OCI-LY1 (cell line): ENCODE data around the gene SYT14.

Experiments
- H2AFZ ChIP-seq: fragments of 200-600 bp; sonication (generic), shearing (Covaris generic); 2 replicates; pipeline ENCODE4 v1.6.0; 2014; ENCODE audit warnings: antibody characterized with exemption, mild to moderate bottlenecking, low read length
- H3F3A ChIP-seq: fragments of 200-600 bp; sonication (generic), shearing (Covaris generic); 2 replicates; pipeline ENCODE4 v1.6.0; 2014; ENCODE audit warnings: mild to moderate bottlenecking, antibody characterized with exemption, low read length, moderate library complexity; ENCODE audit not compliant: insufficient read depth
- H3K27ac ChIP-seq: fragments of 200-600 bp; sonication (generic); 2 replicates; pipeline ENCODE4 v1.5.1; 2014; ENCODE audit warnings: low read length, mixed run types, mild to moderate bottlenecking, low read depth; ENCODE audit not compliant: poor library complexity, severe bottlenecking
- H3K27me3 ChIP-seq: fragments of 200-600 bp; sonication (generic); 2 replicates; pipeline ENCODE4 v1.6.0; 2014; ENCODE audit warnings: antibody characterized with exemption, mild to moderate bottlenecking, low read length, moderate library complexity; ENCODE audit not compliant: insufficient read depth
- H3K36me3 ChIP-seq: fragments of 200-600 bp; sonication (generic); 2 replicates; pipeline ENCODE4 v1.6.1; 2014; ENCODE audit warnings: mild to moderate bottlenecking, antibody characterized with exemption, low read length, moderate library complexity, mixed read lengths; ENCODE audit not compliant: insufficient read depth
- H3K4me1 ChIP-seq: fragments of 200-600 bp; sonication (generic); 2 replicates; pipeline ENCODE4 v1.5.1; 2014; ENCODE audit warnings: mild to moderate bottlenecking, low read length, moderate library complexity; ENCODE audit not compliant: insufficient read depth, severe bottlenecking
- H3K4me2 ChIP-seq: fragments of 200-600 bp; sonication (generic), shearing (Covaris generic); 2 replicates; pipeline ENCODE4 v1.6.1; 2014; ENCODE audit warnings: low read length
- H3K4me3 ChIP-seq: fragments of 200-600 bp; sonication (generic); 2 replicates; pipeline ENCODE4 v1.5.1; 2014; ENCODE audit warnings: low read length, low read depth, mild to moderate bottlenecking, mixed read lengths; ENCODE audit not compliant: poor library complexity, severe bottlenecking
- H3K79me2 ChIP-seq: fragments of 200-600 bp; shearing (Covaris generic); 2 replicates; pipeline ENCODE4 v1.6.1; 2016; ENCODE audit warnings: mixed run types, low read length, mixed read lengths; ENCODE audit not compliant: insufficient read depth
- H3K9ac ChIP-seq: fragments of 200-600 bp; sonication (generic), shearing (Covaris generic); 2 replicates; pipeline ENCODE4 v1.6.1; 2014; ENCODE audit warnings: mild to moderate bottlenecking, low read length, mixed read lengths
- H3K9me2 ChIP-seq: fragments of 200-600 bp; sonication (generic), shearing (Covaris generic); 2 replicates; pipeline ENCODE4 v1.6.1; 2014; ENCODE audit warnings: low read depth, mild to moderate bottlenecking, low read length, mixed read lengths
- H3K9me3 ChIP-seq: fragments of 200-600 bp; shearing (Covaris generic); 2 replicates; pipeline ENCODE4 v1.6.1; 2014; ENCODE audit warnings: low read length, mixed read lengths
- H4K20me1 ChIP-seq: fragments of 200-600 bp; sonication (generic), shearing (Covaris generic); 2 replicates; pipeline ENCODE4 v1.6.0; 2016; ENCODE audit warnings: mild to moderate bottlenecking, low read length; ENCODE audit not compliant: insufficient read depth
- CTCF ChIP-seq: fragments of 200-600 bp; sonication (generic), shearing (Covaris generic); IDR thresholded peaks from 2 replicates; pipeline ENCODE4 v1.5.1; 2017; ENCODE audit warnings: mild to moderate bottlenecking, antibody characterized with exemption, low read length, moderate library complexity, mixed read lengths
- EZH2 ChIP-seq: fragments of 200-600 bp; sonication (generic), shearing (Covaris generic); IDR thresholded peaks from 2 replicates; pipeline ENCODE4 v1.8.0; 2017; ENCODE audit warnings: borderline replicate concordance, mixed run types, mild to moderate bottlenecking, antibody characterized with exemption, low read length, moderate library complexity, mixed read lengths

The SYT14 gene

DNA sequence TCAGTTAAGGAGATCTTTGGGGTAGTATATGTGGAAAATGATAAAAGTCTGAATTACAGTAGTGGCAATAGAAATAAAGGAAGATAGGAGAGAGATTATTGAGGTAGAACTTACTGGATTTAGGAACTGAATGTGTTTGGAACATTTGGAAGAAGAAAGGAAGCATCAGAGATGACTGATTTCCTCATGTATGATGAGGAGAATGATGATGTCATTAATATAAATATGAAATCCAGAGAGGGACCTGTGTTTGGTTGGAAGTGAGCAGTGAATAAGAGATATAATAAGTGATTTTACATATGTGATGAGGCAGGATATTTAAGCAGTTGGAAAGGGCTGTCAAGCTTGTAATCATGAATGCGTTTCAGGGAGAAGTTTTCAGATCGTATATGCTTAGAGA, 86.3 kb downstream of the SYT14 start:
- no peaks in the 10 kb centered on the region for H3K9me2 ChIP-seq
- no peaks in the 10 kb centered on the region for H3K9me3 ChIP-seq
- H3F3A ChIP-seq, result no peaks in the 10 kb centered on the region
- H3K79me2 ChIP-seq, result no peaks in the 10 kb centered on the region
- no peaks in the 10 kb centered on the region for H3K36me3 ChIP-seq
- no peak overlapping the region for H3K4me3 ChIP-seq
- no peak overlapping the region for H2AFZ ChIP-seq
- H3K9ac ChIP-seq, result no peak overlapping the region
- H4K20me1 ChIP-seq, result no peaks in the 10 kb centered on the region
- no peaks in the 10 kb centered on the region for H3K4me1 ChIP-seq
- H3K27ac ChIP-seq, result no peak overlapping the region
- TF ChIP-seq EZH2, result no peak
- no peak for TF ChIP-seq CTCF
- no peaks in the 10 kb centered on the region for H3K27me3 ChIP-seq
- H3K4me2 ChIP-seq, result no peak overlapping the region

DNA sequence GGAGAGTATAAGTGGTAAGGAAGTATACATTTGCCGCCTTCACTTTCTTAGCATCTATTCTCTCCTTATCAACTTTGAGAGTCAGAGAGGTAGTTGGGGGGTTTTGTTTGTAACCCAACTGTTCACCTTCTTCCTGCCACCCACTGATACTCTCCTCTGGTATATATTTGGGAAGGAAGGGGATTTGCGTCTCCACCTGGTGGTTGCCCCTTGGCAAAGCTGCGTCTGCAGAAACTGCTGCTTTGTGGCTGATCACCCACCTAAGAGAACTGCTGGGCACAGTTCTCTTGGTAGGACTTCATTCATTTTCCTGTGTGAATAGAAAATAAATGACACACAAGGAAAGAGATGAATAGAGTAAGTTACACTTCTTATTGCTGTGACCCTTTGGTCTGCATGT, 87.0 kb downstream of the SYT14 start:
- no peaks in the 10 kb centered on the region for H3K9me2 ChIP-seq
- no peak overlapping the region for H3K4me3 ChIP-seq
- no peaks in the 10 kb centered on the region for H3K27me3 ChIP-seq
- H4K20me1 ChIP-seq, result no peaks in the 10 kb centered on the region
- H2AFZ ChIP-seq, result no peak overlapping the region
- no peaks in the 10 kb centered on the region for H3K4me1 ChIP-seq
- H3K9me3 ChIP-seq, result no peaks in the 10 kb centered on the region
- no peaks in the 10 kb centered on the region for H3K36me3 ChIP-seq
- no peak overlapping the region for H3K27ac ChIP-seq
- H3K9ac ChIP-seq, result no peak overlapping the region
- no peaks in the 10 kb centered on the region for H3F3A ChIP-seq
- TF ChIP-seq EZH2 (no peak), CTCF (no peak; the same call in 1 of the 2 replicates)
- no peaks in the 10 kb centered on the region for H3K79me2 ChIP-seq
- H3K4me2 ChIP-seq, result no peak overlapping the region

DNA sequence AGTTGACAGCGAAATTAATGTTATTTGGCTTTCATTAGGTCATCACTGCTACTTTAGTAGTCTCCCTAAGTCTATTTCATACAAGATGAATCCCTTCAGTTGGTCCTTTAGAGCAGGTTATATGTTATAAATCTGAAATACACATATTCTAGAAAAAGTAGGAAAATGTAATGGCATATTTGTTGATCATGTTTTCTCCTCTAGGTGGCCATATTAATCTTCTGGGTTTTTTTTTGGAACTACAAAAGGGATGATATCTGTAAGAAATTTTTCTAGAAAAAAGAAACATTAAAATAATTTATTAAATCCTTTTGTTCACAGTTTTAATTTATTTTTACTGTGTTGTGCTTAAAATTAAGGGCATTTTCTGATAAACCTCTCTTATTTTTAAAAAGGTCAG, 87.9 kb downstream of the SYT14 start:
- H3K9me2 ChIP-seq, result no peaks in the 10 kb centered on the region
- no peak overlapping the region for H3K27ac ChIP-seq
- no peaks in the 10 kb centered on the region for H3F3A ChIP-seq
- no peaks in the 10 kb centered on the region for H3K9me3 ChIP-seq
- no peaks in the 10 kb centered on the region for H3K27me3 ChIP-seq
- H3K79me2 ChIP-seq, result no peaks in the 10 kb centered on the region
- no peak overlapping the region for H3K4me3 ChIP-seq
- H3K9ac ChIP-seq, result no peak overlapping the region
- no peaks in the 10 kb centered on the region for H3K36me3 ChIP-seq
- H2AFZ ChIP-seq, result no peak overlapping the region
- no peak for TF ChIP-seq CTCF
- TF ChIP-seq EZH2, result no peak
- no peak overlapping the region for H3K4me2 ChIP-seq
- no peaks in the 10 kb centered on the region for H3K4me1 ChIP-seq
- H4K20me1 ChIP-seq, result no peaks in the 10 kb centered on the region
